Measurements from ENCODE around the gene RABL2A.
"Not testable (repeated sequence)": the region's sequence is repeated elsewhere in the genome, so short reads cannot be mapped to it uniquely, and the experiment has no call there.

RABL2A gene

GRCh38 chr2:113626616-113627330 lies at the start of gene RABL2A:
Gene RABL2A, plus strand, starts transcription at chr2:113627266. Its CDS starts 1,341 bp downstream, at chr2:113628607.
- peak within 1 kb of the TSS; percentile 20 for H3K4me3 ChIP-seq

GRCh38 chr2:113578508-113578907 lies 48.6 kb upstream of the RABL2A start:
- H3K4me3 ChIP-seq; DNase-seq (ENCODE audit: low spot score in 2 of 2); H3K9me3 ChIP-seq; in situ Hi-C loops (cut with MboI; ENCODE audit: low sequenced_read_pairs); H3K4me1 ChIP-seq; H3K36me3 ChIP-seq (replicated peaks); H3K27me3 ChIP-seq (ENCODE audit: low read depth): not testable (repeated sequence)

More at GRCh38 chr2:113626616-113627330, at the start of gene RABL2A:
- peak; percentile 24 to 82 for DNase-seq (ENCODE audit: low spot score in 2 of 2)
- H3K4me1 ChIP-seq; H3K36me3 ChIP-seq (replicated peaks); H3K27me3 ChIP-seq (ENCODE audit: low read depth); in situ Hi-C loops (cut with MboI; ENCODE audit: low sequenced_read_pairs); H3K9me3 ChIP-seq: not testable (repeated sequence)

GRCh38 chr2:113582473-113582872 lies 44.6 kb upstream of the RABL2A start:
- H3K4me1 ChIP-seq; H3K27me3 ChIP-seq (ENCODE audit: low read depth); H3K9me3 ChIP-seq; H3K4me3 ChIP-seq; H3K36me3 ChIP-seq (replicated peaks); in situ Hi-C loops (cut with MboI; ENCODE audit: low sequenced_read_pairs); DNase-seq (ENCODE audit: low spot score in 2 of 2): not testable (repeated sequence)

GRCh38 chr2:113583521-113584225 lies 43.4 kb upstream of the RABL2A start:
- in situ Hi-C loops (cut with MboI; ENCODE audit: low sequenced_read_pairs): not testable (repeated sequence)
- peak; percentile 57 to 87 for DNase-seq (ENCODE audit: low spot score in 2 of 2)

GRCh38 chr2:113584311-113585092 lies 42.6 kb upstream of the RABL2A start:
- H3K9me3 ChIP-seq; H3K27me3 ChIP-seq (ENCODE audit: low read depth); in situ Hi-C loops (cut with MboI; ENCODE audit: low sequenced_read_pairs); H3K4me1 ChIP-seq; H3K36me3 ChIP-seq (replicated peaks): not testable (repeated sequence)
- peak in 1 of 2 experiments; percentile 5 for DNase-seq (ENCODE audit: low spot score in 2 of 2)
- peak overlapping the region; percentile 76 for H3K4me3 ChIP-seq

More at GRCh38 chr2:113583521-113584225, 43.4 kb upstream of the RABL2A start:
- not testable (repeated sequence) for H3K27me3 ChIP-seq (ENCODE audit: low read depth); H3K9me3 ChIP-seq; H3K4me1 ChIP-seq; H3K36me3 ChIP-seq (replicated peaks)
- peak overlapping the region; percentile 76 for H3K4me3 ChIP-seq

GRCh38 chr2:113587201-113587600 lies 39.9 kb upstream of the RABL2A start:
- H3K4me3 ChIP-seq; H3K36me3 ChIP-seq (replicated peaks); in situ Hi-C loops (cut with MboI; ENCODE audit: low sequenced_read_pairs); H3K4me1 ChIP-seq; H3K27me3 ChIP-seq (ENCODE audit: low read depth); H3K9me3 ChIP-seq: not testable (repeated sequence)
- peak in 1 of 2 experiments; percentile 74 for DNase-seq (ENCODE audit: low spot score in 2 of 2)

GRCh38 chr2:113589591-113589990 lies 37.5 kb upstream of the RABL2A start:
- H3K9me3 ChIP-seq; H3K4me3 ChIP-seq; in situ Hi-C loops (cut with MboI; ENCODE audit: low sequenced_read_pairs); H3K27me3 ChIP-seq (ENCODE audit: low read depth); DNase-seq (ENCODE audit: low spot score in 2 of 2); H3K36me3 ChIP-seq (replicated peaks); H3K4me1 ChIP-seq: not testable (repeated sequence)

GRCh38 chr2:113591926-113592325 lies 35.1 kb upstream of the RABL2A start:
- H3K4me1 ChIP-seq; in situ Hi-C loops (cut with MboI; ENCODE audit: low sequenced_read_pairs); H3K9me3 ChIP-seq; DNase-seq (ENCODE audit: low spot score in 2 of 2); H3K4me3 ChIP-seq; H3K27me3 ChIP-seq (ENCODE audit: low read depth); H3K36me3 ChIP-seq (replicated peaks): not testable (repeated sequence)

- H3K9me3 ChIP-seq; in situ Hi-C loops (cut with MboI; ENCODE audit: low sequenced_read_pairs); H3K36me3 ChIP-seq (replicated peaks); DNase-seq (ENCODE audit: low spot score in 2 of 2); H3K4me3 ChIP-seq; H3K27me3 ChIP-seq (ENCODE audit: low read depth); H3K4me1 ChIP-seq: not testable (repeated sequence)
These were observed 33.8 kb upstream of the RABL2A start for GRCh38 chr2:113593280-113593679.

- H3K4me1 ChIP-seq; in situ Hi-C loops (cut with MboI; ENCODE audit: low sequenced_read_pairs); H3K9me3 ChIP-seq; DNase-seq (ENCODE audit: low spot score in 2 of 2); H3K4me3 ChIP-seq; H3K27me3 ChIP-seq (ENCODE audit: low read depth); H3K36me3 ChIP-seq (replicated peaks): not testable (repeated sequence)
These were observed 31.3 kb upstream of the RABL2A start for GRCh38 chr2:113595725-113596124.

GRCh38 chr2:113597164-113597563 lies 29.9 kb upstream of the RABL2A start:
- H3K9me3 ChIP-seq; DNase-seq (ENCODE audit: low spot score in 2 of 2); in situ Hi-C loops (cut with MboI; ENCODE audit: low sequenced_read_pairs); H3K27me3 ChIP-seq (ENCODE audit: low read depth); H3K36me3 ChIP-seq (replicated peaks); H3K4me1 ChIP-seq; H3K4me3 ChIP-seq: not testable (repeated sequence)

- in situ Hi-C loops (cut with MboI; ENCODE audit: low sequenced_read_pairs); H3K4me1 ChIP-seq; H3K36me3 ChIP-seq (replicated peaks); H3K4me3 ChIP-seq; H3K9me3 ChIP-seq; H3K27me3 ChIP-seq (ENCODE audit: low read depth): not testable (repeated sequence)
- DNase-seq (ENCODE audit: low spot score in 2 of 2): peak in 1 of 2 experiments; percentile 18
These were observed 29.5 kb upstream of the RABL2A start for GRCh38 chr2:113597572-113597971.

GRCh38 chr2:113598180-113598579 lies 28.9 kb upstream of the RABL2A start:
- DNase-seq (ENCODE audit: low spot score in 2 of 2); H3K36me3 ChIP-seq (replicated peaks); H3K4me3 ChIP-seq; H3K9me3 ChIP-seq; H3K4me1 ChIP-seq; in situ Hi-C loops (cut with MboI; ENCODE audit: low sequenced_read_pairs); H3K27me3 ChIP-seq (ENCODE audit: low read depth): not testable (repeated sequence)

GRCh38 chr2:113598738-113599137 lies 28.3 kb upstream of the RABL2A start:
- in situ Hi-C loops (cut with MboI; ENCODE audit: low sequenced_read_pairs): not testable (repeated sequence)

More at GRCh38 chr2:113598738-113599137, 28.3 kb upstream of the RABL2A start:
- not testable (repeated sequence) for H3K4me1 ChIP-seq; H3K9me3 ChIP-seq; H3K27me3 ChIP-seq (ENCODE audit: low read depth); H3K4me3 ChIP-seq; DNase-seq (ENCODE audit: low spot score in 2 of 2); H3K36me3 ChIP-seq (replicated peaks)

Data from HAP-1 (cell line).